Measurements from ENCODE around the gene ZSWIM4.

Gene ZSWIM4

GRCh38 chr19:13799669-13800068 is 4.4 kb downstream of the ZSWIM4 start:
- TF ChIP-seq CTCF (IDR thresholded peaks at IDR 0.05; ENCODE audit: low read depth, low read length) = no peak
- Histone ChIP-seq H3K36me3 (peaks cover 13% of the 10 kb centered on the region), H3K4me3 (ENCODE audit: low read depth, low read length) (no peak overlapping the region), H3K27ac (no peak overlapping the region), H3K9me3 (ENCODE audit: severe bottlenecking) (no peaks in the 10 kb centered on the region), H3K27me3 (ENCODE audit: insufficient read depth, low read depth, severe bottlenecking) (no peaks in the 10 kb centered on the region)
- no peak for DNase-seq

- no peaks in the 10 kb centered on the region for H3K27me3 ChIP-seq (ENCODE audit: insufficient read depth, low read depth, severe bottlenecking)
- no peaks in the 10 kb centered on the region for H3K9me3 ChIP-seq (ENCODE audit: severe bottlenecking)
- no peak for DNase-seq
- peaks cover 30% of the 10 kb centered on the region for H3K36me3 ChIP-seq
- H3K27ac ChIP-seq = peak overlapping the region; percentile 40; the same call in 1 of the 2 replicates
- no peak overlapping the region for H3K4me3 ChIP-seq (ENCODE audit: low read depth, low read length)
- TF ChIP-seq CTCF (IDR thresholded peaks at IDR 0.05; ENCODE audit: low read depth, low read length) = no peak
Measured at GRCh38 chr19:13803038-13803437, 7.8 kb downstream of the ZSWIM4 start.

- no peak overlapping the region for H3K4me3 ChIP-seq (ENCODE audit: low read depth, low read length)
- TF ChIP-seq CTCF (IDR thresholded peaks at IDR 0.05; ENCODE audit: low read depth, low read length) = peak; percentile 55
- DNase-seq = no peak
- no peak overlapping the region for H3K27ac ChIP-seq
- H3K9me3 ChIP-seq (ENCODE audit: severe bottlenecking) = no peaks in the 10 kb centered on the region
- H3K27me3 ChIP-seq (ENCODE audit: insufficient read depth, low read depth, severe bottlenecking) = no peaks in the 10 kb centered on the region
- peaks cover 36% of the 10 kb centered on the region for H3K36me3 ChIP-seq
Measured at GRCh38 chr19:13804830-13805683, 9.8 kb downstream of the ZSWIM4 start.

GRCh38 chr19:13806728-13807127 is 11.5 kb downstream of the ZSWIM4 start:
- H3K36me3 ChIP-seq = peaks cover 40% of the 10 kb centered on the region
- TF ChIP-seq CTCF (IDR thresholded peaks at IDR 0.05; ENCODE audit: low read depth, low read length) = no peak
- no peak for DNase-seq

GRCh38 chr19:13807421-13808021 is 12.3 kb downstream of the ZSWIM4 start:
- H3K36me3 ChIP-seq = peaks cover 40% of the 10 kb centered on the region
- no peak overlapping the region for H3K4me3 ChIP-seq (ENCODE audit: low read depth, low read length)
- no peaks in the 10 kb centered on the region for H3K9me3 ChIP-seq (ENCODE audit: severe bottlenecking)
- no peak overlapping the region for H3K27ac ChIP-seq
- DNase-seq = no peak
- TF ChIP-seq CTCF (IDR thresholded peaks at IDR 0.05; ENCODE audit: low read depth, low read length) = no peak
- no peaks in the 10 kb centered on the region for H3K27me3 ChIP-seq (ENCODE audit: insufficient read depth, low read depth, severe bottlenecking)

More at GRCh38 chr19:13806728-13807127, 11.5 kb downstream of the ZSWIM4 start:
- Histone ChIP-seq H3K9me3 (ENCODE audit: severe bottlenecking) (no peaks in the 10 kb centered on the region), H3K4me3 (ENCODE audit: low read depth, low read length) (no peak overlapping the region), H3K27ac (no peak overlapping the region), H3K27me3 (ENCODE audit: insufficient read depth, low read depth, severe bottlenecking) (no peaks in the 10 kb centered on the region)
